Activated T-helper 1 cell treated with Interleukin-2 at 50 U/mL for 16 hours (primary cell): ENCODE results near the gene ATXN7L1.
"Not testable (repeated sequence)": the region's sequence is repeated elsewhere in the genome, so short reads cannot be mapped to it uniquely, and the experiment has no call there.

ENCODE experiments used
- DNase-seq: peaks from one replicate; pipeline ENCODE4 v3.0.0-alpha.2; 2020; ENCODE audit warnings: low read depth

The ATXN7L1 gene

DNA sequence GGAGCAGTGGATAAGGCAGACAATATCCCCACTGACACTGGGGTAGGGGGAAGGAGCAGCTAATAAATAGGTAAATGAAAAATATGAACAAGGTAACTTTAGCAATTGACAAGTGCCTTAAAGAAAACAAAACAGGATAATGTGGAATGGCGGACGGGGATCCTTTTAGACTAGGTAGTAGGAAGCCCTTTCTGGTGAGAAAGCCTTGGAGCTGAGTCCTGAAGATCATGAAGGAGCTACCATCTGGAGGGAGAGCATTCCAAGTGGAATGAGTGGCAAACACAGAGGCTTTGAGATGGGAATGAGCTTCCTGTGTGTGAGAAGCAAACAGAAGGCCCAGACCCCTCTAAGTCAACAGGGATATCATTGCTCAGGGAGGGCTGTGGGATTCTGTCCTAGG is 16.0 kb upstream of the ATXN7L1 start:
- DNase-seq, result no peak

DNA sequence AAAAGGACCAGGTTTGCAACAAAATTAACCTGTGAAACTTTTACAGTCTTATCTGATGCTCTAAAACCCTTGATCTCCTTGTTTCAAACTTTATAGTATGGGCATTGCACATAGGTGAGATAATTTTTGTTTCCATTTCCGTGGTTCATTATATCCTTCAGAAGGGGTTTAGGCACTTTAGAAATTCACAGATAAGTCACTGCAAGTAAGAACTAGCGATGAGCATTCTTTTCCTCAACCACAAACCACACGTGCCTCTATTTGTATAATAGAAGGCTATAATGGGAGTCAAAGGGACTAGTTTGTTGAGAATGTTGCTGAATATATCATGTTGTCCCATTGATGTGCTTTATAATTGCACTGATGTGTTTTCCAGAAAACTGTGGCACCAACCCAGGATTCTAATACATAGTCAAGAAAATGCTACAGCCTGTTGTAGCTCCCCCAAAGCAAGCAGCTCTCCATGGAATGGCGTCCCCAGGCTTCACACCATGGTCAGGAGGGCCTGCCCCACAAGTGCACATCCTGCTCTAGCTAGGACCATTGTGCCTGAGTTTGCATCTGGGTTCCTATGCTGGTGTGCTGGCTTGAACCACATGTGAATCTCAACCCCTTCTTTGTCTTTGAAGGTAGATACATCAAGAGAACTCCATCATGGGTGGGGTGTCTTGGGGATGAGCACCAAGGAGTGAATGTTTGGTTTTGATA is 14.0 kb upstream of the ATXN7L1 start:
- no peak for DNase-seq

DNA sequence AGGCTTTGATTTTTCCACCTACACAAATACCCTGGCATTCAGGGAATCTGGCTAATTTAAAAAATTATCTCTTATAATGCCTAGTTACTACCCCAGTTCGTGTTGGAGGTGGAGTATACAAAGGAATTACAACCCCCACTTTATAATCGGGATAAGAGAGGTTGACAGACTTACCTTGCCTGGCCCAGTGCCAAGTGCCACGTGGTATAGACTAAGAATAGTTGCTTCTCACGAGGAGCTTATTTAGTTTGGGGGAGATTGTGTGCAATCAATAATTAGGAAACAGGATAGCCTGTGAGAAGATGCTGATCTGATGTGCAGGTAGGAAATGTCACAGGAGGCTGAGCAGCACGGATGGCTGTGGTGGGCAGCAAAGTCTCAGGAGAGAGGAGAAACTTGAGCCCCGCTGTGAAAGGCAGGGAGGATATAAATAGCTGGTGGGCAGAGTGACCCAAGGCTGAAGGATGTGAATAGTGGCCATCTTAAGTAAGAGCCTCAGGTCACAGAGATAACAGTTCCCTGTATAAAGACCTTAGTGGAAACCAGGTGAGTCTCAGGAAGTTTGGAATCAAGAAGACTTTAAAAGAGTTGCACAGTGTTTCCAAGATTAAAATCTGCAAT is 11.3 kb upstream of the ATXN7L1 start:
- DNase-seq, result no peak

DNA sequence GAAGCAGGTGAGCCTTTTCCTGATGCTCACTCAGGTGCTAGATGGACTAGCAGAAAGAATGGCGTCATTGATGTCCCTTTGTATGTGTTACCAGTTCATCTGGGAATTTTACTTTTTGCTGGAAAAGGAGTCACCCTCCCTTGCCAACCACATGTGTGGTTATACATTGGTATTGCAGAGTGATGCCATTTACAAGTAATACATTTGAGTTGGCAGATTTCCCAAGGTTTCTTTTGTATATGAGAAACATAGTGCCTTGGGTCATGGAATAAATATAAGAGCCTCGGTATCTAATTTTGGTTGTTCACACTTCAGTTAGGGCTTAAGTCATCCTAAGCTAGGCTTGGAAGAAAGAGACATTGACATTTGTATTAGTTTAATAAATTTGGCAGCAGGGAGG is 10.4 kb upstream of the ATXN7L1 start:
- no peak for DNase-seq

DNA sequence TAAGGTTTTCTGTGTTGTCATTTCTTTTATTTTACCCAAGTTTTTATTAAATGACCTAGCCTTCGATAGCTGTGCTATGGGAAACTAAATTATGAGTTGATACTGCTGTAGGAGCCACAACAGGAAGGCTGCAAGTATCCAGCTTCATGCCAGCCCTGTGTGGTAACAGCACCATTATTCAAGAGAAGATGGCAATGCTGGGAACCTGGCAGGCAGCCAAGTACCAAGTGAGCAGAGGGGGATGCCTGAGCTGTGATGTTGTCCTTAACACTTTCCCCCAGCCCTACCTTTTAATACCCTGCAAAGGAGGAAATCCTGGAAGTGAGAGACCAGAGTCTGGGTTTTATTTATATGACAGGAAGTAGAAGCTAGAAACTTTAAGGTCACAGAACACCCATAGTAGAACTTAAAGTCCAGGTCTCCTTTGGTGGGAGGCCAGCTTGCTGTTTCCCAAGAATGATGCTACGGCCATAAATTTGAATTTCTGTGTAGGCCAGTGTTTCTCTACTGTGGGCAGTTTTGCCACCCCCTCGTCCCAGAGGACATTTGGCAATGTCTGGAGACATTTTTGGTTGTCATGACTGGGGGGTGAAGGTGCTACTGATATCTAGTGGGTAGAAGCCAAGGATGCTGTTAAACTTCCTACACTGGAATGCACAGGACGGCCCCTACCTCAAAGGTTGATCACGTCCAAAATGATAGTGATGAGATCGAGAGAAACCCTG is 9.2 kb upstream of the ATXN7L1 start:
- no peak for DNase-seq

DNA sequence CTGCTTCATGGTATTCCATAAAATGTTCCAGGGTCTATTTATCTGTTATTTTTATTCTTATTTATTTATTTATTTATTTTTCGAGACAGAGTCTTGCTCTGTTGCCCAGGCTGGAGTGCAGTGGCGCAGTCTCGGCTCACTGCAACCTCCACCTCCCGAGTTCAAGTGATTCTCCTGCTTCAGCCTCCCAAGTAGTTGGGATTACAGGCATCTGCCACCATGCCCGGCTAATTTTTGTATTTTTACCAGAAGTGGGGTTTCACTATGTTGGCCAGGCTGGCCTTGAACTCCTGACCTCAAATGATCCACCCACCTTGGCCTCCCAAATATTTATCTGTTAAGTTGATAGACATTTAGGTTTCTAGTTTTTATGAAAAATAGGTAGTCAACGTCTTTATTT is 6.8 kb upstream of the ATXN7L1 start:
- DNase-seq, result not testable (repeated sequence)

DNA sequence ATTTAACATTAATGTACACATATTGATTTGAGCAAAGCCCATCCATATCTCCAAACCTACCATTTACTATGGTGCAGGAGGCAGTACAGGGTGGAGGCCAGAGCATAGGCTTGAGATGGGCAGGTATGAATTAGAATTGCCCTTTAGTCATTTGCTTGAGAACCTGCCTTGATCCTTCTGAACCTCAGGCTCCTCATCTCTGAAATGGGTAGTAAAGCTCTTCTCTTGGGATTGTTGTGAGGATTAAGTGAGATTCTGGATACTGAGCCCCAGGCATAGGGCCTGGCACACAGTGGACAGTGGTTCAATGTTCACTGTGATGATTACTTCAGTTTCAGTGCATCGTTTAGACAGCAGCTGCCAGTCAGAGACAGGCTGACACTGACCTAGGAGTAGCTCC is 5.0 kb upstream of the ATXN7L1 start:
- no peak for DNase-seq

DNA sequence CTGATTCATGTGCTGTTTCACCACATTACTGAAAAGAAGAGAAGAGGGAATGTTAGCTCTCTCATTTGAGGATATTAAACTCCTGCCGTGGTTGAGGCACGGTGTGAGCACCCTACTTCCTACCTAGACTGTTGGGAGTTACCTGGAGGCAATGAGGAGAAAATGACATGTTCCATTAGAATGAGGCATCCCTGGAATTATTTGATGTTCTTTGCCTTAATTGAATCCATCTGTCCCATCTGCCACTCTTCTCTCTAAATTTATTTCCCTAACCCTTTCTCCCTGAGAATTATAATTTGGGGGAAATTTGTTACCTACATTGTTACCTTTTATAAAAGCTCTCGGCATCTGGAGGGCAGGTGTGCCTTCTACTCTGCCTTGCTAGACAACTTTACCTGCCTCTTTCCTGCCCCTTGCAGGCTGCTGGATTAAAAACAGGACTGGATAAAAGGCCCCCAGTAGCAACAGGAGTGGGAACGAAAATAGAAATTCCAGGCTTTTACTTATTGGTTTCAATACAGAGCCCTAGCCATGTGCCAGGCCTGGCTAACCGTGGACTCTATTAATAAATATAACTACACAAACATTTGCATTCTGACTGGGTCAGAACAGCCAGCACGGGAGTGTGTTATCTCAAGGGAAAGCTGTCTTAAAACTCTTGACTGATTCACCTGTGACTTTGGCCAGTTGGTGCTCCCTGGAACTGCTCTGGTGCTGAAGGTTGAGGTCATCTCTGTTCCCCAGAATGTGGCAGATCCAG is 4.4 kb upstream of the ATXN7L1 start:
- DNase-seq, result no peak

DNA sequence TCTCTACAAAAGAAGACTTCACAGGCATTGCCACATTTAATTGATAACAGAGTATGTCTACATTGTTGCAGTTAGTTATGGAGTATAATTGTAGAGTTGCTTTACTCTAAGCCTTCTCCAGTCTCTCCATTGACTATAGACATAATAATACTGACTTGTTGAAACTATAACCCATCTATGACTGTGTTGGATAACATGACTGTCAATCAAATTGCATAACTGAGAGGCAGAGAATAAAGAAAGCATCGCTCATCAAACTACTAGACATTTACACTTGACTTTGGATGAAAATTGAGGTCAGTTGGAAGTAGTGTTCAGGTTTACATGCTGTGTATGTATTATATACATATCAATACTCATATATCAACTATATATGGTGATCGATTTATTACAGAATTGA is 3.4 kb upstream of the ATXN7L1 start:
- DNase-seq, result no peak

DNA sequence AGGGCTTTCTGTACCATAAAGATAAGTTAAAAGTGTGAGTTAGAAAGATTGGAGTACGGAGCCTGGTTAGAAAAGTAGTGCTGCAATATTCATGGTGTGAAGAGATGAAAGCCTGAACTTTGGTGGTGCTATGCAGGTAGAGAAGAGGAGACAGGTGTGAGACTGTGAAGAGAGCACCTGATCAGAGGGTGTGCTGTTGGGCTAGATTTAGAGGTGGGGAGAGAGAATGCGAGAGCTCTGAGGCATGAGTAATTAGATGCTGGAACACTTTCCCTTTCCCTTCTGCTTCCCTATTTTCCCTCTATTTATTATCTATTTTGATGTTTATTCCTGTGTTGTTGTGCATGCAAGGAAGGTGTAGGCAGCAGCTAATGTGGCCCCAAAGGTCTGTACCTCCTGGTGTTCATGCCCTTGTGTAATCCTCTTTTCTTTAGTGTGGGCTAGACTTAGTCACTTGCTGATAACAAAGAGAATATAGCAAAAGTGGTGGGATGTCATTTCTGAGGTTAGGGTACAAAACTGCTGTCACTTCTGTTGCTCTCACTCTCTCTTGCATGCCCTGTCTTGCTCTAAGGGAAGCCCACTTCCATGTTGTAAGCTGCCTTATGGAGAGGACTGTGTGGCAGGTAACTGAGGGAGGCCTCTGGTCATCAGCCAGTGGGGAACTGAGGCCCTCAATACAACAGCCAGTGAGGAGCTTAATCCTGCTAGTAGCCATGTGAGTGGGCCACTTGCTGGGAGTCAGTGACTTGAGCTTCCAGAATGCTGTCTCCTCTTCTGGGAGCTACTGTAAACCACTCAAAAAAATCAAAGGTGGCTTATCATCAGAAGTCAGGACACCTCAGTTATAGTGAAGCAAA is 2.6 kb upstream of the ATXN7L1 start:
- DNase-seq, result no peak

DNA sequence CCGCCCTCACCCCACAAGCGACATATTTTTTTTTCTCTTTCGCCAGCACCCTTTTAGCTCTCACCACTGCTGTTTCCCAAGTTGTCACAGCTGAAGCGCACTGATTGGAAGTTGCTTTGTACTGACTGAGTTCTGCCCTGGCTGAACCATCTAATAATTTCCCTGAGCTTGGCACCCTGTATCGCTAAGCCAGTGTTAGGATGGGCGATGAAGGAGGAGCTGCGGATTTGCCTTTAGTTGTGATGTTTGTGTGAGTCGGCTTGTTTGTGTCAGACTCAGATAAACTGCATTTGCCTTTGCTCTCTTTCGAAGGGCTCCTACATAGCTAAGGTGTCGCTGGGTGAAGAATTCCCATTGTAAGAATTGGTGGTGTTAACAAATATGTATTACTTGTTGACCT is 1.3 kb upstream of the ATXN7L1 start:
- no peak for DNase-seq

DNA sequence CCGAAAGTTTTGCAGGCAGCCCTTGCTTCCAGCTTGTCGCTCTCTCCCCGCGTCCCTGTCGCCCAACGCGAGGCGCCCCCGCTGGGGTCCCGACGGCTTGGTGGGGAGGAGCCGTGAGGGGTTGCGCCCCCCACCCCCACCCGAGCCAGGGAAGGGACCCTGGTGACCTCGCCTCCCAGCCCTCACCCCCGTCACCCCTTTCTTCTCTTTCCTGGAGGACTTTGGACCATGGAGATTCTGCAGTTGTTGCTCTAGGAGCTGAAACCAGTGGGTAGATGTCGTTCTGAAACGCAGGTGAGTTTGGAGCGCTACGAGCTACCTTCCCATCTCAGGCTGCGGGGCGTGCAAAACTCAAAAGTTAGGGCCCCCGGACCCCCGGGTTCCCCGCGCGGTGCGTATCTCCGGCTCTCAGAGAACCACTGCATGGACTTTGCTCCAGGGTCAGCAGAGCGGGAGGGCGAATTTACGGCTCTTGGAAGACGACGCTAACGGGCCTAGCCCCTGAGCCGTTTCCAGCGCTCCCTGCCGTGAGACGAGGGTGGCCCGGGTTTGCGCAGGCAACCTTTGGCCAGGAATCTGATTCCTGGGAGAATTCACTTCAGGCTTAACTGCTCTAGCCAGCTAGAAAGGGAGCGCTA is 684 bp upstream of the ATXN7L1 start:
- no peak for DNase-seq

DNA sequence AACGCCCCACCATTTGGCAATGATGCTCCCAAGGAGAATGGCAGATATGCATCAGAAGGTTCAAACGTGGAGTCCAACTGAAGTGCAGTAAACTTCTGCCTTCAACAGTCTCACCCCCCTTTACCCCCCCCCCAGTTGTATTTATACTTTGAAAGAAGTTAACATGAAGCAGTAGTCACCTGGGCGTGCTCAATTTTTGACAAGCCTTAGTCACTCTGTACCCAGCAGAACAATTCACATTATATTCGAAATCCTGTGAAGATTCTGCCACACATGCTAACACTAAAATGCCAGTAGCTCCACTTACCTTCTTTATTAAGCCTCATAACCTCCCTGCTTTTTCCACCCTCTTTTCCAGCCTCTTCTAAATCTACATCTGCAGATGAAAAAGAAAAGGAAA is 894 bp downstream of the ATXN7L1 start:
- no peak for DNase-seq

DNA sequence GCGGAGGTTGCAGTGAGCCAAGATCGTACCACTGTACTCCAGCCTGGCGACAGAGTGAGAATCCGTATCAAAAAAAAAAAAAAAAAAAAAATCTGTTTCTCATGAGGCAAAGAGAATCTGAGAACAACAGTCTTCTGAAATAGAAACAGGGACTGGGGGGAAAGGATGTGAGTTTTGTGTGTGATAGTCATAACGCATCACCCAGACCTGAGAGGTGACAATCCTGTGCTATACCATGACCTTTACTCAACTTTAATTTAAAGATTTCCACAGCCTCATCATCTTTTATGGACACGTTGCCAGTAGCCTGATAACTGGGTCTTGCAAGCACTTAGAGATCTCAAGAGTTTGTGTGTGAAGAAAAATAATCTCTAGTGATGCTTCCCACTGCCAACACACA is 2.3 kb downstream of the ATXN7L1 start:
- no peak for DNase-seq

DNA sequence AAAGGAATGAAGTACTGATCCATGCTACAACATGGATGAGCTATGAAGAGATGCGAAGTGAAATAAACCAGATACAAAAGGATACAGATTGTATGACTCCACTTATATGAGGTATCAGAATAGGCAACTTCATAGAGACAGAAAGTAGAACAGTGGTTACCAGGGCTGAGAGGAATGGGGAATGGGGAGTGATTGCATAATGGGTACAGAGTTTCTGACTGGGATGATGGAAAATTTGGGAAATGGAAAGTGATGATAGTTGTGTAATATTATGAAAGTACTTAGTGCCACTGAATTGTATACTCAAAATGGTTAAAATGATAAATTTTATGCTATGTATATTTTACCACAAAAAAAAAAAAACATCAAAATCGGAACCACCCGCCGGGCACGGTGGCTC is 3.9 kb downstream of the ATXN7L1 start:
- no peak for DNase-seq

DNA sequence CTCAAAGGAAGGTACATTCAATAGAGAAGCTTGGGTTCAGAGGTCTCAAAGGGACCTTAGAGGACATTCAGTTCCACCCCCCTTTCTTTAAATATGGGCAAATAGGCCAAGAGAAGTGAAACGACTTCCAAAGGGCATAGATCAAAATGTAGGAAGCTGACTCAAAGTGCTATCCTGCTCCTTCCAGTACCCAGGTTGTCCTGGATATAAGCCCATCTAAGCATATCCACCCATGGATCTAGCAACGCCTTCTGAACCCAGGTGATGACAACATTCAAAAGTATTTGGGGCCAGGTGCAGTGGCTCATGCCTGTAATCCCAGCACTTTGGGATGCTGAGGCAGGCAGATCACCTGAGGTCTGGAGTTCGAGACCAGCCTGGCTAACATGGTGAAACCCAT is 5.3 kb downstream of the ATXN7L1 start:
- DNase-seq, result no peak

DNA sequence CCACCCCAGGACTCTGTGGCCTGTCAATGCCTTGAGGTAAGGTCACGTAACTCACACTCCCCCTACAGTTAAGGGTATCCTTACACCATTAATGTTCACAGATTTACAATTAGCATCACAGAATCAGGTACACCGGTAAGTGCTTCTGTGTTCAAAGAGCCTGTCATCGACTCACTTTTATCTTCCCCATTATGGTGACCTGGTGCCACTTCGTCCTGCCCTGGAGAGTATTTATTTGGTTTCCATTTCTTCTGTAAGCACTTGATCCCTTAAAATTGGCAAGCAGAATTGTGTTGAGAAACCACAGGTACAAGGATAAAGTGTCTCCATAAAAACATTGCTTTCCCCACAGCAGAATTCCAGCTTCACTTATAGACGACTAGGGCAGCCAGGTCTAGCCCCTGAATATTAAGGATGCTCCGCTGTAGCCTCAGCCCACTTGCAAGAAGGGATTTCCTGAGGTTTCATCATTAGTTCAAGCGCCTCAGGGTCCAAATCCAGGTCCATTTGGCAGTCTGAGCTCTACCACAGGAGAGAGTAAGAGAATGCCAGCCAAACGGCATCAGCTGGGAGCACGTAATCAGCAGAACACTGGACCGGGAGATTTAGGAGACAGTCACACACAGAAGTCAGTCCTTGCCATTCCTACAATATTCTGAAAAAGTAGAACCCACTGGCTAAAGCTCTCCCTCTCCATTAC is 10.1 kb downstream of the ATXN7L1 start:
- DNase-seq, result no peak

DNA sequence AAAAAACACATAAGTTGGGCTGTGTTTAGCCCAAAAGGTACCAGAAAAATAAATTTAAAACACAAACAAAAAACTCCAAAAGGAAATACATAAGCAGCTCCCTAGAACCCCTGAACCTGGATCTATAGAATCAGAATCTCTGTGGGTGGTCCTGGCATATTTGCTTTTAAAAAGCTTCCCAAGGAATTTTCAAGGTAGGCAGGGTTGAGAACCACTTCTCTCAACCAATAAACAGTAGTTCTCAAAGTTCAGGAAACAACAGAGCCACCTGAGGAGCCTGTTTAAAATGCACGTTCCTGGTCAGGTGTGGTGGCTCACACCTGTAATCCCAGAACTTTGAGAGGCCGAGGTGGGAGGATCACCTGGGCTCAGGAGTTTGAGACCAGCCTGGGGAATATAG is 12.5 kb downstream of the ATXN7L1 start:
- no peak for DNase-seq

DNA sequence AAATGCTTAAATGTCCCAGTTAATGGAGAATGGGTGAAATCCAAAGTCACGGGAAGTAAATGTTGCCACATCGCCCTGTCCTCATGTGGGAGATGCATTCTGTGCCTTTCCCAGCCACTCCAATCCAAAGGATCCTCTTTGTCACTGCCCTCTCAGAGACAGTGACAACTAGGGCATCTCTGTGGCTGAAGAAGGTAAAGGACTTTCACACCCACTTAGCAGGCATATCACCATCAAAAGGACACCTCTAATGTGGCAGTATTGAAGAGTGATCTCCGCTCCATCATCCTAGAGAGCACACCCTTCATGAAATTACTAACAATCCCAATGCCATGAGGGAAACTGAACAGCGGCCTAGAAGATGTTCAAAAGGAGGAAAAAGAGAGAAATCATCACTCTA is 13.6 kb downstream of the ATXN7L1 start:
- DNase-seq, result no peak

DNA sequence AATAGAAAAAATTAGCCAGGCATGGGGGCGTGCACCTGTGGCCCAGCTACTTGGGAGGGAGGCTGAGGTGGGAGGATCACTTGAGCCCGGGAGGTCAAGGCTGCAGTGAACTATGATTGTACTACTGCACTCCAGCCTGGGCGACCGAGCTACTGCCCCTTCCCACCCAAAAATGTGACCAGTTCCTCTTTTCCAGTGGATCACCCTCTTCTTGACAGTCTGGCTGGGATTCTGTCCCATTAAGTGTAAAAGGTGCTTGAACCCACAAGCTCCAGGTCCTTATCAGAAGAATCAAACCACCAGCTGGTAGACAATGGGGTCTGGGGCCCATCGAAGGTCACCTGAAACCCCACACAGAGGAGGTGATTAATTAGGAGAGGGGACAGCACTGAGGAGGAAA is 14.1 kb downstream of the ATXN7L1 start:
- DNase-seq, result no peak

DNA sequence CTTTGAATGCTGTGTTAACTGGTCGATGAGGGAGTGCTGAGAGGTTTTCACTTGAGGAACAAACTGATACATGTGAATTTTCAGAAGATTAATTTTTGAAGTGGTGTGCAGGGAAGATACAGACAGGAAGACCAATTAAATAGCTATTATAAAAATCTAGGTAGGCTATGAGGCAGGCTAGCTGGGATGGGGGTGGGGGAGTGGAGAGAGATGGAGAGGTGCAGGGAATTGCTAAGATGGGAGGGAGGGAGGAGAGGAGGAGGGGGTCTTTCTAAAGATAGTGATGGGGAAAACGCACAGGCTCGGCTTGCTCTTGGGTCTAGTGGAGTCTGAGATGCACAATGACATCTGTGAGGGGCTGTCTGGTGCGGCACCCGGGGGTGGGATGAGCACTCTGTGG is 15.2 kb downstream of the ATXN7L1 start:
- DNase-seq, result no peak
